Gastroesophageal sphincter (tissue), 4 donors: Measurements from ENCODE around the gene SPO11. TPM values are rescaled to one million over a fixed set of nuclear protein-coding genes. Genes with fewer than 3 reads are reported as not detected.

Experiments used
- ATAC-seq: fragments of 150-250 bp; one replicate; pipeline ENCODE4 v1.9.1; 2016; ENCODE audit warnings: mild to moderate bottlenecking, moderate library complexity
- H3K27ac ChIP-seq, 4 donors: fragments of 200-600 bp; sonication (generic) in 3 of 4; 1 replicate in 3 of 4; 2 replicates in 1 of 4; pipeline ENCODE4 v1.5.1; 2016 to 2019
- H3K27me3 ChIP-seq: fragments of 200-600 bp; sonication (generic); one replicate; pipeline ENCODE4 v1.5.1; 2019
- H3K36me3 ChIP-seq, 2 donors: fragments of 200-600 bp; sonication (generic); one replicate each; pipeline ENCODE4 v1.5.1; 2019; ENCODE audit warnings: control low read depth in 1 of 2
- H3K4me1 ChIP-seq, 3 donors: fragments of 200-600 bp; sonication (generic); 1 replicate in 2 of 3; 2 replicates in 1 of 3; pipeline ENCODE4 v1.5.1; 2016 to 2019; ENCODE audit warnings: control low read depth in 2 of 3
- H3K4me3 ChIP-seq, 2 donors: fragments of 200-600 bp; sonication (generic); one replicate each; pipeline ENCODE4 v1.5.1; 2019; ENCODE audit warnings: mild to moderate bottlenecking in 1 of 2, moderate library complexity in 1 of 2
- H3K9me3 ChIP-seq, 3 donors: fragments of 200-600 bp; sonication (generic); one replicate each; pipeline ENCODE4 v1.5.1; 2017 to 2019; ENCODE audit warnings: control low read depth in 2 of 3
- CTCF ChIP-seq, 4 experiments: fragments of 200-600 bp in 2 of 4; fragments of 450-650 bp in 2 of 4; sonication (generic) in 1 of 4; IDR thresholded peaks; one replicate each; pipeline ENCODE4 v1.5.1; 2017 to 2019; ENCODE audit warnings: antibody characterized with exemption in 4 of 4, mild to moderate bottlenecking in 2 of 4, moderate library complexity in 2 of 4
- EP300 ChIP-seq: sonication (generic); formaldehyde crosslinking; IDR thresholded peaks from one replicate; pipeline ENCODE4 v1.6.1; 2017; ENCODE audit warnings: antibody characterized with exemption, mild to moderate bottlenecking
- POLR2A ChIP-seq, 2 donors: fragments of 450-650 bp; IDR thresholded peaks; one replicate each; pipeline ENCODE4 v1.6.1; 2017; ENCODE audit warnings: antibody characterized with exemption in 2 of 2, mild to moderate bottlenecking in 2 of 2, moderate library complexity in 1 of 2
- POLR2AphosphoS5 ChIP-seq: sonication (generic); formaldehyde crosslinking; IDR thresholded peaks from one replicate; pipeline ENCODE4 v1.6.1; 2017; ENCODE audit warnings: antibody characterized with exemption
- WGBS, 2 donors: methylation state at CpG; one replicate each; pipeline ENCODE4 v1.1.5; 2018; ENCODE audit warnings: low coverage in 1 of 2; 5-methylcytosine and 5-hydroxymethylcytosine counted together
- total RNA-seq, 4 donors: library from RNA; depleted of rRNA; stranded (reverse); fragments of >200 nt; gene quantifications; one replicate each; pipeline ENCODE4 v1.1.0, GENCODE V29; 2016

Gene SPO11
- total RNA-seq, 4 donors from 2014 or later: not detected

GRCh38 chr20:57313230-57313629, 16.4 kb upstream of the SPO11 start:
- no peak for TF ChIP-seq POLR2A (IDR thresholded peaks at IDR 0.05)
- no peak for TF ChIP-seq POLR2AphosphoS5
- TF ChIP-seq EP300: no peak
- TF ChIP-seq CTCF (IDR thresholded peaks at IDR 0.05): no peak
- 67% methylated on average over 5 of the region's 5 CpGs; no CpG with 5 or more reads in 1 of the 2 donors for WGBS, 2 donors
- Histone ChIP-seq H3K27ac (no peak overlapping the region), H3K36me3 (no peaks in the 10 kb centered on the region), H3K4me3 (no peak overlapping the region), H3K4me1 (no peaks in the 10 kb centered on the region), H3K9me3 (no peaks in the 10 kb centered on the region), H3K27me3 (peaks cover 18% of the 10 kb centered on the region)
- ATAC-seq: no peak

- Histone ChIP-seq H3K27ac (no peak overlapping the region), H3K36me3 (no peaks in the 10 kb centered on the region), H3K4me3 (no peak overlapping the region), H3K27me3 (peaks cover 17% of the 10 kb centered on the region), H3K4me1 (no peaks in the 10 kb centered on the region), H3K9me3 (no peaks in the 10 kb centered on the region)
- ATAC-seq: no peak
- TF ChIP-seq POLR2AphosphoS5: no peak
- TF ChIP-seq EP300: no peak
- no peak for TF ChIP-seq CTCF (IDR thresholded peaks at IDR 0.05)
- no peak for TF ChIP-seq POLR2A (IDR thresholded peaks at IDR 0.05)
- WGBS, 2 donors: 84 to 92% methylated on average over 5 of the region's 5 CpGs
Measured at GRCh38 chr20:57313951-57314350, 15.7 kb upstream of the SPO11 start.

- WGBS, 2 donors: 90 to 94% methylated on average over 3 to 4 of the region's 8 CpGs
- Histone ChIP-seq H3K4me3 (no peak overlapping the region), H3K9me3 (no peaks in the 10 kb centered on the region), H3K36me3 (no peaks in the 10 kb centered on the region), H3K4me1 (no peaks in the 10 kb centered on the region), H3K27me3 (peaks cover 23% of the 10 kb centered on the region), H3K27ac (no peak overlapping the region)
- no peak for TF ChIP-seq POLR2AphosphoS5
- no peak for TF ChIP-seq CTCF (IDR thresholded peaks at IDR 0.05)
- TF ChIP-seq EP300: no peak
- TF ChIP-seq POLR2A (IDR thresholded peaks at IDR 0.05): no peak
- ATAC-seq: no peak
Measured at GRCh38 chr20:57315083-57315975, 14.3 kb upstream of the SPO11 start.

- 87 to 100% methylated on average over 1 to 3 of the region's 8 CpGs for WGBS, 2 donors
- no peaks in the 10 kb centered on the region for H3K36me3 ChIP-seq
- ATAC-seq: no peak
- H3K4me3 ChIP-seq: no peak overlapping the region
- H3K27me3 ChIP-seq: peaks cover 23% of the 10 kb centered on the region
- no peaks in the 10 kb centered on the region for H3K4me1 ChIP-seq
- no peaks in the 10 kb centered on the region for H3K9me3 ChIP-seq
- H3K27ac ChIP-seq: no peak overlapping the region
- no peak for TF ChIP-seq POLR2AphosphoS5
- no peak for TF ChIP-seq EP300
- no peak for TF ChIP-seq CTCF (IDR thresholded peaks at IDR 0.05)
- TF ChIP-seq POLR2A (IDR thresholded peaks at IDR 0.05): no peak
Measured at GRCh38 chr20:57315976-57316480, 13.6 kb upstream of the SPO11 start.

GRCh38 chr20:57316795-57317201, 12.8 kb upstream of the SPO11 start:
- TF ChIP-seq CTCF (IDR thresholded peaks at IDR 0.05) (no peak), POLR2AphosphoS5 (no peak), EP300 (no peak), POLR2A (IDR thresholded peaks at IDR 0.05) (no peak)
- no peaks in the 10 kb centered on the region for H3K9me3 ChIP-seq
- no peaks in the 10 kb centered on the region for H3K4me1 ChIP-seq
- ATAC-seq: no peak
- no peaks in the 10 kb centered on the region for H3K36me3 ChIP-seq
- peaks cover 29% of the 10 kb centered on the region for H3K27me3 ChIP-seq
- no peak overlapping the region for H3K4me3 ChIP-seq
- no peak overlapping the region for H3K27ac ChIP-seq
- WGBS, 2 donors: 100% methylated on average over 1 of the region's 9 CpGs; no CpG with 5 or more reads in 1 of the 2 donors
